ENCODE measurements around the gene COL4A3. TPM values are rescaled to one million over a fixed set of nuclear protein-coding genes. Genes with fewer than 3 reads are reported as not detected.

The COL4A3 gene
- total RNA-seq, 1 donor: not detected

DNA sequence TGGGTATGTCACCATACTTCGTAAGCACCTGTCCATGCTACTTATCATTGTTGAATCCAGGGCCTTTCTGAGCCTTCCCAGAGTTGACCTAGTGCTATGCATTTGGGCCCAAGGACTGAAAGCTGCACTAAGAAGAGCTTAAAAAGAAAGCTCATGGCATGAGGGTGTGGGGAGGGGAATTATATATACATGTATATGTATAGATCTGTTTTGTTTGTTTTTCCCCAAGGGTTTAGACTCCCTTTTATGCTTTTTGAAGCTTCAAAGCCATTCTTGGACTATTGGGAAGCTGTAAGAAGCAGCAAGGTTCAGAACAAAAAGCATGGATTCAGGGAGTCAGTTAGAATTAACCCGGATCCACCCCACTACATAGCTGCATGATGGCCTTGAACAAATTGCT lies 183.9 kb downstream of the COL4A3 start:
- Histone ChIP-seq H3K27me3 (ENCODE audit: insufficient read depth, low read length) (no peaks in the 10 kb centered on the region), H3K9me3 (ENCODE audit: low read depth, low read length) (no peaks in the 10 kb centered on the region), H3K79me2 (ENCODE audit: insufficient read depth, low read length) (no peaks in the 10 kb centered on the region), H3K4me1 (ENCODE audit: insufficient read depth, low read length) (no peaks in the 10 kb centered on the region), H3K4me3 (ENCODE audit: insufficient read depth, low read length) (no peak overlapping the region), H4K20me1 (ENCODE audit: insufficient read depth, low read length) (no peaks in the 10 kb centered on the region), H3K36me3 (ENCODE audit: insufficient read depth, low read length) (peaks cover 10% of the 10 kb centered on the region), H3K27ac (ENCODE audit: low read depth, low read length) (no peak overlapping the region), H2AFZ (ENCODE audit: low read length) (no peak overlapping the region), H3K4me2 (ENCODE audit: insufficient read depth, low read length) (no peak overlapping the region)
- no peak for TF ChIP-seq CTCF (IDR thresholded peaks at IDR 0.05; ENCODE audit: extremely low read depth, low read depth, low read length)
- no peak for DNase-seq (ENCODE audit: insufficient read length, low spot score, missing footprints)

- Histone ChIP-seq H3K9me3 (ENCODE audit: low read depth, low read length) (no peaks in the 10 kb centered on the region), H3K79me2 (ENCODE audit: insufficient read depth, low read length) (no peaks in the 10 kb centered on the region), H3K4me3 (ENCODE audit: insufficient read depth, low read length) (no peak overlapping the region), H3K4me1 (ENCODE audit: insufficient read depth, low read length) (no peaks in the 10 kb centered on the region), H3K27ac (ENCODE audit: low read depth, low read length) (no peak overlapping the region), H2AFZ (ENCODE audit: low read length) (no peak overlapping the region), H4K20me1 (ENCODE audit: insufficient read depth, low read length) (no peaks in the 10 kb centered on the region), H3K27me3 (ENCODE audit: insufficient read depth, low read length) (no peaks in the 10 kb centered on the region), H3K4me2 (ENCODE audit: insufficient read depth, low read length) (no peak overlapping the region), H3K36me3 (ENCODE audit: insufficient read depth, low read length) (peaks cover 15% of the 10 kb centered on the region)
- TF ChIP-seq CTCF (IDR thresholded peaks at IDR 0.05; ENCODE audit: extremely low read depth, low read depth, low read length): no peak
- DNase-seq (ENCODE audit: insufficient read length, low spot score, missing footprints): no peak
These were observed 185.7 kb downstream of the COL4A3 start for GRCh38 chr2:227349989-227350612.

GRCh38 chr2:227351639-227352038 lies 187.2 kb downstream of the COL4A3 start:
- DNase-seq (ENCODE audit: insufficient read length, low spot score, missing footprints): no peak
- H3K4me1 ChIP-seq (ENCODE audit: insufficient read depth, low read length): no peaks in the 10 kb centered on the region
- peaks cover 16% of the 10 kb centered on the region for H3K36me3 ChIP-seq (ENCODE audit: insufficient read depth, low read length)
- no peaks in the 10 kb centered on the region for H4K20me1 ChIP-seq (ENCODE audit: insufficient read depth, low read length)
- no peak overlapping the region for H3K27ac ChIP-seq (ENCODE audit: low read depth, low read length)
- H3K79me2 ChIP-seq (ENCODE audit: insufficient read depth, low read length): no peaks in the 10 kb centered on the region
- no peak overlapping the region for H2AFZ ChIP-seq (ENCODE audit: low read length)
- no peaks in the 10 kb centered on the region for H3K27me3 ChIP-seq (ENCODE audit: insufficient read depth, low read length)
- H3K9me3 ChIP-seq (ENCODE audit: low read depth, low read length): no peaks in the 10 kb centered on the region
- H3K4me3 ChIP-seq (ENCODE audit: insufficient read depth, low read length): no peak overlapping the region
- no peak overlapping the region for H3K4me2 ChIP-seq (ENCODE audit: insufficient read depth, low read length)
- no peak for TF ChIP-seq CTCF (IDR thresholded peaks at IDR 0.05; ENCODE audit: extremely low read depth, low read depth, low read length)

DNA sequence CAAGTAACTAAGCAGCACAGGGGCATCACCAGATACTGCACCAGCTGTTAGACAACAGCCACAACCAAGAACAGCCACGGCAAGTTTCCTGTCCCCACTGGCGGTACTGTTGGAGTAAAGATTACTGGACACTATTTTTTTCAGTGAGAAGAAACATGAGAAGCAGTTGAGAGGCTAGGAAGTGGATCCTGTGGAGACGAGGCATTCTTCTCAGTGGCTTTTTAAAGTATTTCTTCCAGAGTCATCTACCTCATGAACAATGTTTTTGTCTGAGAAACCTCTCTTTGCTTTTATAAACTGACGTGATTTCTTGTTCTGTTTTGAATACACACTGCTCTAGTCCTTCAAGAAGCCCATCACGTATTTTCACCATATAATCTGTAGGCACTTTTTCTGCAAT lies 195.9 kb downstream of the COL4A3 start:
- no peak for TF ChIP-seq CTCF (IDR thresholded peaks at IDR 0.05; ENCODE audit: extremely low read depth, low read depth, low read length)

More for the DNA sequence above, 195.9 kb downstream of the COL4A3 start:
- H3K4me3 ChIP-seq (ENCODE audit: insufficient read depth, low read length): no peak overlapping the region
- no peaks in the 10 kb centered on the region for H3K27me3 ChIP-seq (ENCODE audit: insufficient read depth, low read length)
- H4K20me1 ChIP-seq (ENCODE audit: insufficient read depth, low read length): no peaks in the 10 kb centered on the region
- no peak overlapping the region for H3K4me2 ChIP-seq (ENCODE audit: insufficient read depth, low read length)
- peaks cover 31% of the 10 kb centered on the region for H3K36me3 ChIP-seq (ENCODE audit: insufficient read depth, low read length)
- no peak overlapping the region for H2AFZ ChIP-seq (ENCODE audit: low read length)
- H3K9me3 ChIP-seq (ENCODE audit: low read depth, low read length): no peaks in the 10 kb centered on the region
- H3K27ac ChIP-seq (ENCODE audit: low read depth, low read length): no peak overlapping the region
- no peaks in the 10 kb centered on the region for H3K4me1 ChIP-seq (ENCODE audit: insufficient read depth, low read length)
- H3K79me2 ChIP-seq (ENCODE audit: insufficient read depth, low read length): no peaks in the 10 kb centered on the region
- no peak for DNase-seq (ENCODE audit: insufficient read length, low spot score, missing footprints)

Measured in osteoblast (primary cell).